ENCODE results near the gene NDST1. TPM values are rescaled to one million over a fixed set of nuclear protein-coding genes. Genes with fewer than 3 reads are reported as not detected.

NDST1 gene
- total and polyA plus RNA-seq, 2 of the 8 experiments (the other 6 are each of a cell fraction or from before 2014, with no cell fraction given) = 27.0 to 72.0 TPM

- H3K9me3 ChIP-seq (ENCODE audit: insufficient read depth in 2 of 2, low read depth in 1 of 2, low read length in 1 of 2) = no peaks in the 10 kb centered on the region
Observed at GRCh38 chr5:150491876-150492275, 16.1 kb upstream of the NDST1 start.

More at GRCh38 chr5:150491876-150492275, 16.1 kb upstream of the NDST1 start:
- no peak overlapping the region for H3K56ac ChIP-seq (replicated peaks; ENCODE audit: insufficient read length, low read depth, low read length)
- H2BK5ac ChIP-seq (ENCODE audit: low read depth, low read length) = no peak overlapping the region
- H3K27me3 ChIP-seq (replicated peaks in 1 of 4; ENCODE audit: control insufficient read depth in 3 of 4, extremely low read depth in 1 of 4, insufficient read depth in 3 of 4, low read length in 3 of 4) = no peaks in the 10 kb centered on the region
- no peak for FAIRE-seq
- H3K23me2 ChIP-seq (ENCODE audit: low read depth, low read length) = no peaks in the 10 kb centered on the region; the same call in 1 of the 2 replicates
- no peak overlapping the region for H4K91ac ChIP-seq (replicated peaks; ENCODE audit: insufficient read length, low read length)
- H3K4me1 ChIP-seq (replicated peaks in 1 of 4; ENCODE audit: control insufficient read depth in 3 of 4, insufficient read depth in 4 of 4, low read length in 3 of 4) = peaks cover 21 to 38% (median 34%) of the 10 kb centered on the region in 4 experiments
- no peak overlapping the region for H4K5ac ChIP-seq (ENCODE audit: insufficient read length, low read depth, low read length)
- no peak for DNase-seq (ENCODE audit: low read depth in 1 of 2, low spot score in 2 of 2)
- WGBS, 2 experiments (ENCODE audit: extremely low coverage in 1 of 2, insufficient coverage in 1 of 2, insufficient read length in 1 of 2, insufficient replicate concordance in 2 of 2, low coverage in 1 of 2, low lambda C conversion rate in 2 of 2, missing lambda C conversion rate in 1 of 2) = 92% methylated on average over 4 of the region's 4 CpGs; no CpG with 5 or more reads in 1 of the 2 experiments
- ChIA-PET CTCF (ENCODE audit: partially characterized antibody) (interaction anchor here (1.6 to 32.0 kb wide), 8 partner anchors 1 to 69 kb away, joined by 4 to 571 read pairs (median 13); partner anchors contain the start of gene NDST1), POLR2A (ENCODE audit: partially characterized antibody) (interaction anchor here (0.6 to 12.0 kb wide), 10 partner anchors 6 to 92 kb away, joined by 3 to 122 read pairs (median 4); partner anchors contain the start of gene RPS14)
- H3K14ac ChIP-seq (ENCODE audit: insufficient read length) = no peak overlapping the region
- H2BK20ac ChIP-seq (ENCODE audit: low read length) = no peak overlapping the region
- H4K20me1 ChIP-seq (replicated peaks in 1 of 2; ENCODE audit: control insufficient read depth in 1 of 2, insufficient read depth in 2 of 2, low read length in 2 of 2) = peaks cover 10 to 27% of the 10 kb centered on the region in 2 experiments
- no peak overlapping the region for H3K23ac ChIP-seq (ENCODE audit: insufficient read length)
- H4K8ac ChIP-seq (ENCODE audit: extremely low read depth, insufficient read depth, low read length) = no peak overlapping the region
- peaks cover 0 to 4% (median 0%) of the 10 kb centered on the region in 4 experiments; a peak in 1 of 8 replicates for H3K36me3 ChIP-seq (ENCODE audit: control insufficient read depth in 2 of 4, insufficient read depth in 4 of 4, low read length in 3 of 4)
- no peak overlapping the region for H3K9ac ChIP-seq (replicated peaks in 1 of 4; ENCODE audit: extremely low read depth in 1 of 4, low read depth in 3 of 4, low read length in 3 of 4)
- H3K27ac ChIP-seq (ENCODE audit: low read depth, low read length) = no peak overlapping the region
- H2BK12ac ChIP-seq (ENCODE audit: low read depth, low read length) = no peak overlapping the region
- H3K4me3 ChIP-seq (ENCODE audit: extremely low read depth in 1 of 4, insufficient read depth in 2 of 4, low read depth in 3 of 4, low read length in 4 of 4) = no peak overlapping the region
- peaks cover 34% of the 10 kb centered on the region for H3K79me1 ChIP-seq (ENCODE audit: low read depth, low read length)
- H2AK5ac ChIP-seq (ENCODE audit: low read depth, low read length) = no peak overlapping the region
- no peak for TF ChIP-seq SIN3A (conservative IDR thresholded peaks at IDR 0.05 in 1 of 2, IDR thresholded peaks at IDR 0.05 in 1 of 2; ENCODE audit: low read depth in 1 of 2, low read length in 2 of 2)
- no peak for TF ChIP-seq MAX (IDR thresholded peaks at IDR 0.05)
- TF ChIP-seq BRCA1 (IDR thresholded peaks at IDR 0.05; ENCODE audit: low read depth, low read length) = no peak
- no peak for TF ChIP-seq SP1 (IDR thresholded peaks at IDR 0.05; ENCODE audit: low read depth, low read length)
- no peak for TF ChIP-seq E2F6 (IDR thresholded peaks at IDR 0.05)
- TF ChIP-seq JUN (IDR thresholded peaks at IDR 0.05; ENCODE audit: low read depth, low read length) = no peak
- H2BK120ac ChIP-seq (replicated peaks; ENCODE audit: low read depth, low read length) = no peak overlapping the region
- no peak overlapping the region for H2AFZ ChIP-seq (ENCODE audit: low read length)
- H3K18ac ChIP-seq (ENCODE audit: extremely low read depth, low read length) = no peak overlapping the region
- H3K4ac ChIP-seq (replicated peaks; ENCODE audit: insufficient read length, low read depth, low read length) = no peak overlapping the region
- peaks cover 24 to 85% of the 10 kb centered on the region in 2 experiments for H3K79me2 ChIP-seq (ENCODE audit: control insufficient read depth in 1 of 2, insufficient read depth in 2 of 2, low read length in 2 of 2)
- no peak overlapping the region; the same call in 1 of the 2 replicates for H2BK15ac ChIP-seq (ENCODE audit: low read length)
- no peak overlapping the region for H3K4me2 ChIP-seq (ENCODE audit: insufficient read depth in 1 of 2, low read depth in 2 of 2, low read length in 2 of 2)
